Stomach smooth muscle (tissue), 2 donors: ENCODE results near the gene SYTL2.
"Not testable (repeated sequence)": the region's sequence is repeated elsewhere in the genome, so short reads cannot be mapped to it uniquely, and the experiment has no call there.

Source experiments
- H3K27ac ChIP-seq: one replicate; pipeline ENCODE4 v1.7.0; 2013; ENCODE audit warnings: mild to moderate bottlenecking, low read length, inconsistent platforms
- H3K27me3 ChIP-seq, 2 donors: one replicate each; pipeline ENCODE4 v1.7.0; 2013; ENCODE audit warnings: low read length in 2 of 2; ENCODE audit not compliant: insufficient read depth in 2 of 2, control insufficient read depth in 1 of 2
- H3K36me3 ChIP-seq, 2 donors: one replicate each; pipeline ENCODE4 v1.7.0; 2013; ENCODE audit warnings: low read length in 2 of 2; ENCODE audit not compliant: control insufficient read depth in 2 of 2, insufficient read depth in 2 of 2
- H3K4me1 ChIP-seq: one replicate; pipeline ENCODE4 v1.7.0; 2013; ENCODE audit warnings: low read length; ENCODE audit not compliant: control insufficient read depth, insufficient read depth
- H3K4me3 ChIP-seq, 2 donors: one replicate each; pipeline ENCODE4 v1.7.0; 2013; ENCODE audit warnings: low read length in 2 of 2
- H3K9ac ChIP-seq, 2 donors: one replicate each; pipeline ENCODE4 v1.7.0; 2013; ENCODE audit warnings: low read length in 2 of 2, mild to moderate bottlenecking in 1 of 2
- H3K9me3 ChIP-seq, 2 donors: one replicate each; pipeline ENCODE4 v1.7.0; 2013; ENCODE audit warnings: low read length in 2 of 2; ENCODE audit not compliant: control insufficient read depth in 2 of 2
- donor health status: healthy.
- donor health status: Pancreatic carcinoma.

SYTL2 gene

GRCh38 chr11:85798361-85798760, 12.6 kb downstream of the SYTL2 start:
- Histone ChIP-seq H3K36me3 (no peaks in the 10 kb centered on the region), H3K4me1 (no peaks in the 10 kb centered on the region), H3K9ac (no peak overlapping the region), H3K27ac (no peak overlapping the region), H3K9me3 (no peaks in the 10 kb centered on the region), H3K27me3 (peaks cover 0 to 2% of the 10 kb centered on the region in 2 donors), H3K4me3 (no peak overlapping the region)

GRCh38 chr11:85795712-85796487, 15.0 kb downstream of the SYTL2 start:
- H3K9ac ChIP-seq: no peak overlapping the region

DNA sequence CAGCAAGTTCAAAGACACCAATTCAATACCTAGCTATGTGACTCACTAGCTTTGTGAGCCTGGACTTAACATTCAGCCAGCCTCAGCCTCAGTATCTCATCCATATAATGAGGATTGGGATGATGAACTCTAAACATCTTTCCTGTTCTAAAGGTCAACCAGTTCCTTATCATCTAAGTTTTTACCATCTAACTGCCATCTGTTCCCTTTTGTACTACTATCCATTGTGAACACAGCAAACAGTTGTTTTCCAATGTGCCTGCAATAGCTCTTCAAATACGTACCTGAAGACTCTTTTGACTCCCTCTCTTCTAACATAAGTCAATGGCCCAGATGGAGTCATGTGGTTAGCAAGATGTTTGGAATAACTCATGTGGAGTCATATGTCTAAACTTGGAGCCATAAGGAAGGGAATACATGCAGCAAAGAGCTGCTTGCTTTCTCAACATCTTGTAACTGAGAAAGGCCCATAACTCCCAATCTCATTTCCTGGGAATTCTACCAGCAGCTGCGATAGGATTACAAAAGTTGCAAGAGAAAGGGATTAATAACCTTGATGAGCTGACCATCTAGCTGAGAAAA, 19.4 kb downstream of the SYTL2 start:
- H3K4me1 ChIP-seq: no peaks in the 10 kb centered on the region

More at GRCh38 chr11:85795712-85796487, 15.0 kb downstream of the SYTL2 start:
- H3K9me3 ChIP-seq: no peaks in the 10 kb centered on the region
- no peaks in the 10 kb centered on the region for H3K4me1 ChIP-seq
- H3K27me3 ChIP-seq: peaks cover 0 to 1% of the 10 kb centered on the region in 2 donors
- H3K36me3 ChIP-seq: no peaks in the 10 kb centered on the region
- H3K27ac ChIP-seq: no peak overlapping the region
- H3K4me3 ChIP-seq: no peak overlapping the region

DNA sequence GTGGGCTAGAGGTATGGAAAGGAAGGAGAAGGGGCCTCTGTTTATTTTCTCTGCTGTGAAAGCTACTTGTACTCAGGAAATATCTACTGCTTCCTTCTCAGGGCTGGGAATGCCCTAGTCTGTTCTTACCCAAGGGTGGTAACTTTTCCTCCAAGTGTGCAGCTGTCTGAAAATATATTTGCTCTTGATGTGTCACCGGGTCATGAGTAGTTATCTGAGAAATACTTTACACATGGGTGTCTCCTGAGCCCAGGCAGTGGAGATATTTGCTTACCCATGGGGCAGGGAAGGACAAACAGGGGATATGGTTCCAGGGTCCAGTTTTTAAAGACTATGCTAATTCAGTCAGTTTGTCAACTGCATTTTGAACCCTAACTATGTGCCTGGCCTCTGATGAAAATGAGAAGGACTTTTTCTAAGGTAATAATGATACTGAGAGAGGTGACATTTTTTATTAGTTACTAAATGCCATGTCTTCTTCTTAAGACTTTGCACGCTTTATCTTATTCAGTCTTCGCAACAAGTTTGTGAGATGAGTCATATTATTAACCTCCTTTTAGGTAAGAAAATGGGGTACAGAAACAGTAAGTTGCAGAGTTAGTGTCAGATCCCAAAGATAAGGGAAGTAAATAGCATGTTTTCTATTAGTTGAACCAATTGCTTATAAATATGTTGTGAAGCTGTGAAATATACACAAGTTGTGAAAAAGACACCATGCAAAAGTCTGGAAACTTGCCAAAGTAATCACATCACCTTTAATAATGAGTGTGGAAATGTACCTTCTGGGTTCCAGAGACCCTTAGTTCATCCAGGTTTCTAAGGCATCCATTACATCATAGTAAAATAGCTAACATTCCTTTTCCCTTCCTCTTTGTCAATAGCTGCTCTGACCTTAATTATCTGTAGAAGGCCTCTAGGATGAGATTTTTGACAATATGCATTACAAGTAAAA, 22.9 kb downstream of the SYTL2 start:
- H3K36me3 ChIP-seq: no peaks in the 10 kb centered on the region

More for the DNA sequence above, 19.4 kb downstream of the SYTL2 start:
- no peaks in the 10 kb centered on the region for H3K27me3 ChIP-seq
- no peaks in the 10 kb centered on the region for H3K9me3 ChIP-seq
- H3K4me3 ChIP-seq: no peak overlapping the region
- H3K9ac ChIP-seq: no peak overlapping the region
- H3K36me3 ChIP-seq: no peaks in the 10 kb centered on the region
- no peak overlapping the region for H3K27ac ChIP-seq

DNA sequence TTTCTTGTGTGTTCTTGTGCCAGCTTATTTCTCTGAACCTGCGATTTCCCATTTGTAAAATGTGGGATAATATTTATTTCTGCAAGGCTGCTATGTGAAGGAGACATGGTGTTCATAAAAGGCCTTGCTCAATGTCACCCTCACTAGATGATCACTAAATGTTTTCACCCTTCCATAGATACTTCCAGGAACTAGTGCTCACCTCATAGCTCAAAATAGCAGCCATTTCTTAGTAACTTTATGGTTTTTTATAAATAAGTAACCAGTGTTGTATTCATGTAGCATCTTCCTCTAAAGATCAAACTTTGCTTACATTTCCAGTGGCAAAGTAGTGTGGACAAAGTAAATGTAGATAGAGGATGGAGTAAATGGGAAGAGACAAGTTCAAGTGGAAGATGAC, 23.8 kb downstream of the SYTL2 start:
- H3K36me3 ChIP-seq: no peaks in the 10 kb centered on the region
- no peak overlapping the region for H3K4me3 ChIP-seq
- H3K27ac ChIP-seq: no peak overlapping the region
- H3K27me3 ChIP-seq: no peaks in the 10 kb centered on the region
- no peak overlapping the region for H3K9ac ChIP-seq
- no peaks in the 10 kb centered on the region for H3K9me3 ChIP-seq
- H3K4me1 ChIP-seq: no peaks in the 10 kb centered on the region

More for the DNA sequence above, 22.9 kb downstream of the SYTL2 start:
- H3K27ac ChIP-seq: no peak overlapping the region
- no peak overlapping the region for H3K9ac ChIP-seq
- no peaks in the 10 kb centered on the region for H3K27me3 ChIP-seq
- no peak overlapping the region for H3K4me3 ChIP-seq
- no peaks in the 10 kb centered on the region for H3K4me1 ChIP-seq
- H3K9me3 ChIP-seq: no peaks in the 10 kb centered on the region

DNA sequence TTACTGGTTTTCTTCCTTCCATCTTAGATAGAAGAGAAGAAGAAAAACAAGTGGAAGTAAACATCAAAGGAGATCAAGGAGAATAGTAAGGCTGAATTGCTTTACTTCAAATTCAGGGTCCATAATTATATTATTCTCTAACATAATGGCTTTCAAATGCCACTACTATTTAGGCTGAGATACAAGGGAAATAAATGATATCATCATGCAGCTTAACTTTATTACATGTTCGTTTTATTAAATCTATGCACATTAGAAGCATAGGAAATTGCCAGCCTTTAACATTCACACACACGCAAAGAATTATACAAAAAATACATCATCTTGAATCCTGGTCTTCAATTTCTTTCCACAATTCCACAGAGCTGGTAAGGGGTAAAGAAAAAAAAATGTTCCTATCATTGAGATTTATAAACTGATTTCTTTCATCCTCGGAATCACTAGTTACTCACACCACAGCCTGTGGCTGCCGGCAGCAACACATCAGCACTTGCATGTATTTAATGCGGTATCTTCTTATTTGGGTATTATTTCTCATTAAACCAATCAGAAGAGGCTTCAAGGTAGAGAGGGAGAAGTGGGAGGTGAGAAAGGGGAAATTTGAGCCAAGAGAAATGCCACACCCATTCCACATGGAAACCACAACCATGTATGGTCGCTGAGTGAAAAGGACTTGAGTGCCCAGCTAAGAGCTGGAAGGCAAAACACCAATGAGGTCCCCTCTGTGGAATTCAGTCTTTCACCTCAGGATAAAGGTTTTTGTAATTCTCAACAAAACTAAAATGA, 26.3 kb downstream of the SYTL2 start:
- H3K9ac ChIP-seq: no peak overlapping the region
- no peaks in the 10 kb centered on the region for H3K36me3 ChIP-seq
- no peak overlapping the region for H3K4me3 ChIP-seq
- no peaks in the 10 kb centered on the region for H3K4me1 ChIP-seq
- H3K27me3 ChIP-seq: no peaks in the 10 kb centered on the region
- H3K9me3 ChIP-seq: no peaks in the 10 kb centered on the region
- H3K27ac ChIP-seq: no peak overlapping the region

GRCh38 chr11:85783758-85784157, 27.2 kb downstream of the SYTL2 start:
- H3K36me3 ChIP-seq: no peaks in the 10 kb centered on the region
- no peaks in the 10 kb centered on the region for H3K9me3 ChIP-seq
- no peak overlapping the region for H3K9ac ChIP-seq
- H3K4me1 ChIP-seq: no peaks in the 10 kb centered on the region
- H3K27ac ChIP-seq: no peak overlapping the region
- no peak overlapping the region for H3K4me3 ChIP-seq
- H3K27me3 ChIP-seq: no peaks in the 10 kb centered on the region

DNA sequence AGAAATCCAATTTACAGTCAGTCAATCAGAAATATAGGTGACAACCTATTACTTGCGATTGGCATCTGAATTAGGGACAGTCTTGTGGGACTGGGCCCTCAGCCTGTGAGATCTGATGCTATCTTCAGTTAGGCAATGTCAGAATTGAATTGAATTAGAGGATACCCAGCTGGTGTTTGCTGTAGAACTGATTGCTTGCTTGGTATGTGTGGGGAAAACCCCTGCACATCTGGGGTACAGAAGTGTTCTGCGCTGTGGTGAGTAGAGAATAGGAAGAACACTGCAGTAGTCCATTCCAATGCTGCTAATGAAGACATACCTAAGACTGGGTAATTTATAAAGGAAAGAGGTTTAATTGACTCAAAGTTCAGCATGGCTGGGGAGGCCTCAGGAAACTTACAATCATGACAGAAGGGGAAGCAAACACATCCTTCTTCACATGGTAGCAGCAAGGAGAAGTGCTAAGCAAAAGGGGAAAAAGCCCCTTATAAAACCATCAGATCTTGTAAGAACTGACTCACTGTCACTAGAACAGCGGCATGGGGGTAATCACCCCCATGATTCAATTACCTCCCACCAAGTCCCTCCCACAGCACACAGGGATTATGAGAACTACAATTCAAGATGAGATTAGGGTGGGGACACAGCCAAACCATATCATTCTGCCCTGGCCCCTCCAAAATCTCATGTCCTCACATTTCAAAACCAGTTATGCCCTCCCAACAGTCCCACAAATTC, 30.0 kb downstream of the SYTL2 start:
- not testable (repeated sequence) for H3K36me3 ChIP-seq, H3K27ac ChIP-seq, H3K9me3 ChIP-seq, H3K4me1 ChIP-seq, H3K9ac ChIP-seq, H3K4me3 ChIP-seq, H3K27me3 ChIP-seq

DNA sequence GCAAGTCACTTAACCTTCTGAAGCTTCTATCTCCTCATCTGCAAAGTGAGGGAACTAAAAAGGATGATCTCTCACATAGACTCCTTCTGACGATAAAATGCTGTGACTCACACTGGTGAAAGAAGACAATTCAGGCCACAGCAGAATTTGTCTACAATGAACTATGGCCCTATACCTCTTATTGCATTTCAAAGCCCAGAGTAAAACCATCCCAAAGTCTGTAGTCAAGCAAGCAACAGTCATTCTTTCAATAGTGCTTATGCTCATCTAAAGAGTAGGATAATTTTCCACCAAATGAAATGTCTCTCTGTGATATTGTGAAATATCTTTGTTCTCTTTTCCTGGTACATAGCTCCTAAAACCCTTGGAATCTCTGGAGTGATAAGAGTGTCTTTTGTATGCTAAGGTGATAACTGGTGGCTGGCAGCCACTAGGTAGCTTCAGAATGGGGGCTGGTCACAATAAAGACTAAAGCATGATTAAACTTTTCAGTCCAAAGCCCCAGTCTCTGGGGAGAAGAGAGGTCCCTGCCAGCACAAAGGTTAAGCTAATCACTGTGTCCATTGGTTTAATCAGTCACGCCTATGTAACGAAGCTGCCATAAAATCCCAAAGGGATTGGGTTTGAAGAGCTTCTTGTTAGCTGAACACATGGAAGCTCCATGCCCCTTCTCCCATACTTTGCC, 30.8 kb downstream of the SYTL2 start:
- Histone ChIP-seq H3K27me3 (no peaks in the 10 kb centered on the region), H3K4me3 (no peak overlapping the region), H3K27ac (no peak overlapping the region), H3K9ac (no peak overlapping the region), H3K4me1 (no peaks in the 10 kb centered on the region), H3K9me3 (no peaks in the 10 kb centered on the region), H3K36me3 (no peaks in the 10 kb centered on the region)
